B cell (primary cell): Measurements from ENCODE around the gene RBM11. TPM values are rescaled to one million over a fixed set of nuclear protein-coding genes. Genes with fewer than 3 reads are reported as not detected.
"Not testable (repeated sequence)": the region's sequence is repeated elsewhere in the genome, so short reads cannot be mapped to it uniquely, and the experiment has no call there.

Experiments used
- ATAC-seq: fragments of 200-7000 bp; cut with Tn5 transposase; one replicate; pipeline ENCODE4 v1.10.0; 2021; ENCODE audit warnings: low read depth, mild to moderate bottlenecking, moderate number of reproducible peaks, moderate library complexity
- CTCF ChIA-PET: fragments of 350-600 bp; sonication (Branson Sonifier 250); formaldehyde crosslinking; loops from one replicate; lab custom pipeline; 2021; ENCODE audit warnings: antibody characterized with exemption, inconsistent platforms; lab: Charles Lee
- POLR2A ChIA-PET: fragments of 350-600 bp; sonication (Branson Sonifier 250); formaldehyde crosslinking; loops from one replicate; lab custom pipeline; 2021; ENCODE audit warnings: antibody characterized with exemption; lab: Charles Lee
- DNase-seq: peaks from one replicate; pipeline ENCODE4 v3.0.0; 2013
- H2AFZ ChIP-seq: 2 replicates; pipeline ENCODE4 v1.6.1; 2012; ENCODE audit warnings: mild to moderate bottlenecking, low read depth, low read length; ENCODE audit not compliant: insufficient read depth, poor library complexity, severe bottlenecking
- H3K27ac ChIP-seq, 2 donors: 1 replicate in 1 of 2; 2 replicates in 1 of 2; pipeline ENCODE4 v1.5.1; 2012 to 2013; ENCODE audit warnings: low read length in 2 of 2, mild to moderate bottlenecking in 2 of 2, moderate library complexity in 1 of 2
- H3K27me3 ChIP-seq, 4 experiments: fragments of 200-600 bp in 1 of 4; sonication (generic) in 1 of 4; replicated peaks in 1 of 4; 1 replicate in 2 of 4; 2 replicates in 2 of 4; pipeline versions ENCODE4 v1.6.1 to v1.7.0; 2013 to 2016; ENCODE audit warnings: low read length in 3 of 4, mild to moderate bottlenecking in 2 of 4, mixed read lengths in 1 of 4, moderate library complexity in 1 of 4; ENCODE audit not compliant: insufficient read depth in 4 of 4, control insufficient read depth in 3 of 4; ENCODE audit errors: control extremely low read depth in 1 of 4
- H3K36me3 ChIP-seq, 2 experiments: replicated peaks in 1 of 2; 1 replicate in 1 of 2; 2 replicates in 1 of 2; pipeline versions ENCODE4 v1.6.1 to v1.7.1; 2013; ENCODE audit warnings: low read length in 1 of 2; ENCODE audit not compliant: insufficient read depth in 2 of 2, control insufficient read depth in 1 of 2; ENCODE audit errors: control extremely low read depth in 1 of 2, extremely low read depth in 1 of 2
- H3K4me1 ChIP-seq, 2 donors: fragments of 200-600 bp in 1 of 2; sonication (generic) in 1 of 2; 1 replicate in 1 of 2; 2 replicates in 1 of 2; pipeline versions ENCODE4 v1.5.1 to v1.6.1; 2013 to 2017; ENCODE audit warnings: low read length in 2 of 2; ENCODE audit not compliant: control insufficient read depth in 2 of 2, insufficient read depth in 2 of 2
- H3K4me2 ChIP-seq: replicated peaks from 2 replicates; pipeline ENCODE3; 2012; ENCODE audit warnings: mild to moderate bottlenecking, low read depth, low read length; ENCODE audit not compliant: poor library complexity, severe bottlenecking
- H3K4me3 ChIP-seq, 5 experiments: fragments of 200-600 bp in 1 of 5; sonication (generic) in 1 of 5; 1 replicate in 3 of 5; 2 replicates in 2 of 5; pipeline versions ENCODE4 v1.5.1 to v1.7.0; 2011 to 2016; ENCODE audit warnings: low read length in 4 of 5, mild to moderate bottlenecking in 4 of 5, low read depth in 2 of 5, control low read depth in 1 of 5, moderate library complexity in 1 of 5; ENCODE audit not compliant: insufficient read depth in 1 of 5; ENCODE audit errors: control extremely low read depth in 1 of 5, extremely low read depth in 1 of 5
- H3K79me2 ChIP-seq: fragments of 200-600 bp; sonication (generic); one replicate; pipeline ENCODE4 v1.6.0; 2016; ENCODE audit warnings: low read length; ENCODE audit not compliant: control insufficient read depth, insufficient read depth
- H3K9ac ChIP-seq: fragments of 200-600 bp; sonication (generic); 2 replicates; pipeline ENCODE4 v1.6.1; 2017; ENCODE audit warnings: mild to moderate bottlenecking, low read length, moderate library complexity
- H3K9me3 ChIP-seq, 3 donors: one replicate each; pipeline versions ENCODE4 v1.6.1 to v1.7.1; 2013; ENCODE audit warnings: low read length in 2 of 3; ENCODE audit not compliant: control insufficient read depth in 2 of 3, insufficient read depth in 1 of 3; ENCODE audit errors: control extremely low read depth in 1 of 3
- H4K20me1 ChIP-seq: 2 replicates; pipeline ENCODE4 v1.6.0; 2012; ENCODE audit warnings: mild to moderate bottlenecking, low read length; ENCODE audit not compliant: insufficient read depth, control insufficient read depth, poor library complexity, severe bottlenecking
- H3K27ac Mint-ChIP-seq: one replicate; pipeline ENCODE4 v1.8.0; 2021; ENCODE audit warnings: mixed read lengths
- H3K27me3 Mint-ChIP-seq: one replicate; pipeline ENCODE4 v1.8.0; 2021; ENCODE audit warnings: mixed read lengths
- H3K4me1 Mint-ChIP-seq: one replicate; pipeline ENCODE4 v1.8.0; 2021; ENCODE audit warnings: mixed read lengths
- H3K4me3 Mint-ChIP-seq: one replicate; pipeline ENCODE4 v1.8.0; 2021; ENCODE audit warnings: mixed read lengths
- H3K9me3 Mint-ChIP-seq: one replicate; pipeline ENCODE4 v1.8.0; 2022; ENCODE audit warnings: mixed read lengths; ENCODE audit not compliant: insufficient read depth
- CTCF ChIP-seq: fragments of 200-600 bp; IDR thresholded peaks from one replicate; pipeline ENCODE4 v1.8.0; 2022; ENCODE audit warnings: antibody characterized with exemption, mild to moderate bottlenecking
- EZH2 ChIP-seq: IDR thresholded peaks from 2 replicates; pipeline ENCODE4 v1.6.1; 2012; ENCODE audit warnings: borderline replicate concordance, low read depth, mild to moderate bottlenecking, moderate library complexity, low read length; ENCODE audit not compliant: insufficient read depth, poor library complexity, severe bottlenecking
- WGBS: methylation state at CpG from one replicate; pipeline ENCODE4 v1.1.5; 2013; ENCODE audit warnings: missing lambda C conversion rate; ENCODE audit not compliant: insufficient coverage; 5-methylcytosine and 5-hydroxymethylcytosine counted together
- intact Hi-C: fragments of 100-400 bp; cut with micrococcal nuclease; formaldehyde crosslinking; loops from one replicate; pipeline ENCODE4 v1.10.0; 2022
- polyA minus RNA-seq: library from RNA; depleted of rRNA, polyadenylated mRNA; stranded (reverse); fragments of >200 nt; gene quantifications from 2 replicates; pipeline ENCODE4 v1.2.3, GENCODE V29; 2012
- polyA plus RNA-seq: library from polyadenylated mRNA; depleted of rRNA; stranded (reverse); fragments of >200 nt; gene quantifications from 2 replicates; pipeline ENCODE4 v1.2.3, GENCODE V29; 2012
- total RNA-seq, 2 donors: library from RNA; stranded (reverse); fragments of 120-200 nt in 1 of 2; gene quantifications; 1 replicate in 1 of 2; 2 replicates in 1 of 2; pipeline versions ENCODE4 v1.2.3 to v1.2.4, GENCODE V29; 2013 to 2022

Gene RBM11
- 3.0 and 3.4 TPM in 2 replicates for total RNA-seq
- total RNA-seq (2013) = 4.0 TPM
- polyA plus RNA-seq = 2.5 and 3.8 TPM in 2 replicates
- 1.6 and 2.2 TPM in 2 replicates for polyA minus RNA-seq

- Mint-ChIP-seq H3K27me3 (peaks cover 11% of the 10 kb centered on the region), H3K4me1 (peaks cover 7% of the 10 kb centered on the region), H3K4me3 (peak within 1 kb of the TSS; percentile 89), H3K9me3 (no peaks in the 10 kb centered on the region), H3K27ac (peak within 1 kb of the TSS; percentile 67)
- no peaks in the 10 kb centered on the region for H3K9me3 ChIP-seq
- no peaks in the 10 kb centered on the region for H3K79me2 ChIP-seq
- H3K27ac ChIP-seq = peak within 1 kb of the TSS in 1 of 2 donors; percentile 20
- H3K27me3 ChIP-seq = peaks cover 0 to 7% (median 3%) of the 10 kb centered on the region in 4 experiments
- H3K36me3 ChIP-seq = no peaks in the 10 kb centered on the region
- peak within 1 kb of the TSS; percentile 96 for H2AFZ ChIP-seq
- 1% methylated on average over 49 of the region's 55 CpGs for WGBS
- DNase-seq (peak; percentile 87), ATAC-seq (peak; percentile 98)
- intact Hi-C loops = loop anchor here (1.0 to 10.0 kb wide), 4 partner anchors 101 to 846 kb away; partner anchors contain the start of genes HSPA13 and NRIP1
- CTCF ChIA-PET = interaction anchor here (1.7 kb wide), 1 partner anchor 37 kb away, joined by 6 read pairs; no protein-coding TSS in a partner anchor
- POLR2A ChIA-PET = no interaction called here
- peaks cover 8 to 12% of the 10 kb centered on the region in 2 donors for H3K4me1 ChIP-seq
- H3K4me2 ChIP-seq = peak within 1 kb of the TSS; percentile 80
- peak within 1 kb of the TSS; percentile 44 to 82 (median 72) for H3K4me3 ChIP-seq
- no peaks in the 10 kb centered on the region for H4K20me1 ChIP-seq
- H3K9ac ChIP-seq = peak within 1 kb of the TSS; percentile 81
- TF ChIP-seq EZH2 = no peak
- no peak for TF ChIP-seq CTCF
Measured at GRCh38 chr21:14215971-14216641, at the start of gene RBM11. RBM11 (plus strand) TSS chr21:14216157; CDS start chr21:14216187, 30 bp downstream.

GRCh38 chr21:14166463-14167223, 49.3 kb upstream of the RBM11 start:
- H2AFZ ChIP-seq, H3K4me2 ChIP-seq, H4K20me1 ChIP-seq, H3K36me3 ChIP-seq, H3K27me3 ChIP-seq, H3K9ac ChIP-seq, H3K4me1 Mint-ChIP-seq, H3K4me3 ChIP-seq, H3K4me3 Mint-ChIP-seq, CTCF ChIA-PET, H3K27me3 Mint-ChIP-seq, H3K79me2 ChIP-seq, H3K9me3 Mint-ChIP-seq, intact Hi-C loops, POLR2A ChIA-PET, DNase-seq, H3K27ac ChIP-seq, H3K9me3 ChIP-seq, H3K4me1 ChIP-seq, H3K27ac Mint-ChIP-seq, ATAC-seq: not testable (repeated sequence)
- 94% methylated on average over 10 of the region's 16 CpGs for WGBS
